GM18867 (cell line): ENCODE results near the gene SLA2.
"Not testable (repeated sequence)": the region's sequence is repeated elsewhere in the genome, so short reads cannot be mapped to it uniquely, and the experiment has no call there.

Experiments
- ATAC-seq: cut with Tn5 transposase; IDR thresholded peaks from one replicate; pipeline ENCODE4 v1.9.1; 2021; ENCODE audit warnings: mild to moderate bottlenecking, moderate library complexity; ENCODE audit not compliant: unreplicated experiment

The SLA2 gene

GRCh38 chr20:36578356-36579041 lies 67.5 kb downstream of the SLA2 start:
- ATAC-seq, result no peak

GRCh38 chr20:36576081-36576445 lies 69.9 kb downstream of the SLA2 start:
- no peak for ATAC-seq

- no peak for ATAC-seq
These were observed 71.4 kb downstream of the SLA2 start for GRCh38 chr20:36574366-36575135.

- no peak for ATAC-seq
These were observed 72.1 kb downstream of the SLA2 start for GRCh38 chr20:36573798-36574365.

- ATAC-seq, result peak; percentile 75
These were observed 72.7 kb downstream of the SLA2 start, which contains the start of gene TGIF2 for GRCh38 chr20:36573103-36573797. Gene TGIF2 (plus strand): TSS chr20:36573597. CDS start chr20:36578775, 5,178 bp downstream.

- ATAC-seq, result peak; percentile 17
These were observed 73.3 kb downstream of the SLA2 start for GRCh38 chr20:36572701-36573102.

- ATAC-seq, result no peak
These were observed 74.2 kb downstream of the SLA2 start for GRCh38 chr20:36571564-36572504.

- ATAC-seq, result no peak
These were observed 76.1 kb downstream of the SLA2 start for GRCh38 chr20:36569847-36570429.

GRCh38 chr20:36565520-36565919 lies 80.5 kb downstream of the SLA2 start:
- no peak for ATAC-seq

- ATAC-seq, result not testable (repeated sequence)
These were observed 81.3 kb downstream of the SLA2 start for GRCh38 chr20:36564726-36565121.

- not testable (repeated sequence) for ATAC-seq
These were observed 81.8 kb downstream of the SLA2 start for GRCh38 chr20:36564078-36564725.

- no peak for ATAC-seq
These were observed 82.6 kb downstream of the SLA2 start for GRCh38 chr20:36563374-36563773.

- no peak for ATAC-seq
These were observed 83.3 kb downstream of the SLA2 start for GRCh38 chr20:36562724-36563123.
